Tibial artery (tissue), 4 donors: ENCODE measurements around the gene SUMO4.

Experiments used
- DNase-seq, 2 donors: peaks; one replicate each; pipeline ENCODE4 v3.0.0-alpha.2; 2019
- H3K27ac ChIP-seq, 2 donors: fragments of 200-600 bp; sonication (generic) in 1 of 2; 1 replicate in 1 of 2; 2 replicates in 1 of 2; pipeline ENCODE4 v1.5.1; 2018 to 2019; ENCODE audit warnings: mild to moderate bottlenecking in 1 of 2
- H3K27me3 ChIP-seq, 2 donors: fragments of 200-600 bp; sonication (generic) in 1 of 2; one replicate each; pipeline versions ENCODE4 v1.5.1 to v1.6.0; 2016 to 2019
- H3K36me3 ChIP-seq, 3 donors: fragments of 200-600 bp; sonication (generic) in 2 of 3; one replicate each; pipeline ENCODE4 v1.5.1; 2016 to 2019; ENCODE audit warnings: mild to moderate bottlenecking in 2 of 3
- H3K4me1 ChIP-seq, 4 donors: fragments of 200-600 bp; sonication (generic) in 2 of 4; 1 replicate in 3 of 4; 2 replicates in 1 of 4; pipeline ENCODE4 v1.5.1; 2016 to 2019
- H3K4me3 ChIP-seq, 2 donors: fragments of 200-600 bp; sonication (generic) in 1 of 2; 1 replicate in 1 of 2; 2 replicates in 1 of 2; pipeline ENCODE4 v1.5.1; 2018 to 2019; ENCODE audit warnings: mild to moderate bottlenecking in 2 of 2
- H3K9me3 ChIP-seq, 3 donors: fragments of 200-600 bp; sonication (generic) in 1 of 3; one replicate each; pipeline ENCODE4 v1.5.1; 2016 to 2019
- intact Hi-C: fragments of 100-400 bp; cut with DNase I; formaldehyde crosslinking; loops from one replicate; pipeline ENCODE4 v1.15.0; 2023; ENCODE audit warnings: low total_unique reads
- TF ChIP-seq, protein P1 (sequence below), 2 experiments: fragments of 200-600 bp in 1 of 2; fragments of 450-650 bp in 1 of 2; IDR thresholded peaks; one replicate each; pipeline ENCODE4 v1.5.1; 2017 to 2019; ENCODE audit warnings: antibody characterized with exemption in 2 of 2, mild to moderate bottlenecking in 1 of 2, moderate library complexity in 1 of 2

SUMO4 gene

DNA sequence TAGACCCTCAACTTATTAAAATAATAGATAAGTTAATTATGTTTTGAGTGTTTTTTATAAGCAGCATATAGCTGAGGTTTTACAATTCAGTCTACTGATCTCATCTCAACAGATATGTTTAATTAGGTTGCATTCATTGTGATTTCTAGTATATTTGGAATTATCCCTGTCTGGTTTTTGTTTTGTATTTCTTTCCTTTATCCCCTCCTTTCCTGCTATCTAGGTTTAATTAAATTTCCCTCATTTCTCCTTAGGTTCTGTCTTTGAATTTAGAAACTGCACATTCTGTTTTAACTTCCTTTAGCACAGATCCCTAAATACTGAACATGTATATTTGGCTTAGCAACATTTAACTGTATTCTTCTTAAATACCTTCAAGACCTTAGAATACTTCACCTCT, 4.9 kb upstream of the SUMO4 start:
- intact Hi-C loops: no loop called here
- TF ChIP-seq, protein P1, sequence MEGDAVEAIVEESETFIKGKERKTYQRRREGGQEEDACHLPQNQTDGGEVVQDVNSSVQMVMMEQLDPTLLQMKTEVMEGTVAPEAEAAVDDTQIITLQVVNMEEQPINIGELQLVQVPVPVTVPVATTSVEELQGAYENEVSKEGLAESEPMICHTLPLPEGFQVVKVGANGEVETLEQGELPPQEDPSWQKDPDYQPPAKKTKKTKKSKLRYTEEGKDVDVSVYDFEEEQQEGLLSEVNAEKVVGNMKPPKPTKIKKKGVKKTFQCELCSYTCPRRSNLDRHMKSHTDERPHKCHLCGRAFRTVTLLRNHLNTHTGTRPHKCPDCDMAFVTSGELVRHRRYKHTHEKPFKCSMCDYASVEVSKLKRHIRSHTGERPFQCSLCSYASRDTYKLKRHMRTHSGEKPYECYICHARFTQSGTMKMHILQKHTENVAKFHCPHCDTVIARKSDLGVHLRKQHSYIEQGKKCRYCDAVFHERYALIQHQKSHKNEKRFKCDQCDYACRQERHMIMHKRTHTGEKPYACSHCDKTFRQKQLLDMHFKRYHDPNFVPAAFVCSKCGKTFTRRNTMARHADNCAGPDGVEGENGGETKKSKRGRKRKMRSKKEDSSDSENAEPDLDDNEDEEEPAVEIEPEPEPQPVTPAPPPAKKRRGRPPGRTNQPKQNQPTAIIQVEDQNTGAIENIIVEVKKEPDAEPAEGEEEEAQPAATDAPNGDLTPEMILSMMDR (IDR thresholded peaks at IDR 0.05): no peak
- no peak overlapping the region for H3K27ac ChIP-seq
- H3K9me3 ChIP-seq: no peaks in the 10 kb centered on the region
- H3K27me3 ChIP-seq: no peaks in the 10 kb centered on the region
- peaks cover 13 to 26% (median 17%) of the 10 kb centered on the region in 3 donors for H3K36me3 ChIP-seq
- H3K4me1 ChIP-seq: no peaks in the 10 kb centered on the region
- no peak for DNase-seq
- H3K4me3 ChIP-seq: no peak overlapping the region

DNA sequence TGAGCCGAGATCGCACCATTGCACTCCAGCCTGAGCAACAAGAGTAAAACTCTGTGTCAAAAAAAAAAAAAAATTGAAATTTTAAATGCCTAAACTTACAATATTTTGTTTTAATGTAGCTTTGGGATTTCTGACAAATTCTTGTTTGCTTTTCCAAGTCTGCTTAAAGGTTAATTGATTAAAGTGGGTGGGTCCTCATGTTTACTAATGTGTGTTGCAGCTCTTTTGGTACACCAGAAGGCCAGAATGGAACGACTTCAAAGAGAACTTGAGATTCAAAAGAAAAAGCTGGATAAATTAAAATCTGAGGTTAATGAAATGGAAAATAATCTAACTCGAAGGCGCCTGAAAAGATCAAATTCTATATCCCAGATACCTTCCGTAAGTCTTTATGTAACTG, 2.7 kb upstream of the SUMO4 start:
- TF ChIP-seq, protein P1 (IDR thresholded peaks at IDR 0.05): no peak
- Histone ChIP-seq H3K36me3 (peaks cover 20 to 32% (median 24%) of the 10 kb centered on the region in 3 donors), H3K27me3 (no peaks in the 10 kb centered on the region), H3K9me3 (no peaks in the 10 kb centered on the region), H3K4me3 (no peak overlapping the region), H3K27ac (no peak overlapping the region), H3K4me1 (no peaks in the 10 kb centered on the region)
- intact Hi-C loops: no loop called here
- no peak for DNase-seq

DNA sequence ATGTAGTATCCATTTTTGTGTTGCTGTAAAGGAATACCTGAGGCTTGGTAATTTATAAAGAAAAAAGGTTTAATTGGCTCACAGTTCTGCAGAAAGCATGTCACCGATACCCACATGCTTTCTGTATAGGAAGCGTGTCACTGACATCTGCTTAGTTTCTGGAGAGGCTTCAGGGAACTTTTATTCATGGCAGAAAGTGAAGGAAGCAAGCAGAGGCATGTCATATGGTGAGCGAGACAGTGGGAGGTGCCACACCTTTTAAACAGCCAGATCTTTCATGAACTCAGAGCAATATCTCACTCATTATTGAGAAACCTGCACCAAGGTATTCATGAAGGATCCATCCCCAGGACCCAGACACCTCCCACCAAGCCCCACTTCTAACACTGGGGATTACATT, 3.5 kb downstream of the SUMO4 start:
- H3K4me3 ChIP-seq: no peak overlapping the region
- no peaks in the 10 kb centered on the region for H3K27me3 ChIP-seq
- no peak for DNase-seq
- no peak overlapping the region for H3K27ac ChIP-seq
- H3K4me1 ChIP-seq: no peaks in the 10 kb centered on the region
- intact Hi-C loops: no loop called here
- TF ChIP-seq, protein P1 (IDR thresholded peaks at IDR 0.05): no peak
- peaks cover 20 to 42% (median 38%) of the 10 kb centered on the region in 3 donors for H3K36me3 ChIP-seq
- H3K9me3 ChIP-seq: no peaks in the 10 kb centered on the region

DNA sequence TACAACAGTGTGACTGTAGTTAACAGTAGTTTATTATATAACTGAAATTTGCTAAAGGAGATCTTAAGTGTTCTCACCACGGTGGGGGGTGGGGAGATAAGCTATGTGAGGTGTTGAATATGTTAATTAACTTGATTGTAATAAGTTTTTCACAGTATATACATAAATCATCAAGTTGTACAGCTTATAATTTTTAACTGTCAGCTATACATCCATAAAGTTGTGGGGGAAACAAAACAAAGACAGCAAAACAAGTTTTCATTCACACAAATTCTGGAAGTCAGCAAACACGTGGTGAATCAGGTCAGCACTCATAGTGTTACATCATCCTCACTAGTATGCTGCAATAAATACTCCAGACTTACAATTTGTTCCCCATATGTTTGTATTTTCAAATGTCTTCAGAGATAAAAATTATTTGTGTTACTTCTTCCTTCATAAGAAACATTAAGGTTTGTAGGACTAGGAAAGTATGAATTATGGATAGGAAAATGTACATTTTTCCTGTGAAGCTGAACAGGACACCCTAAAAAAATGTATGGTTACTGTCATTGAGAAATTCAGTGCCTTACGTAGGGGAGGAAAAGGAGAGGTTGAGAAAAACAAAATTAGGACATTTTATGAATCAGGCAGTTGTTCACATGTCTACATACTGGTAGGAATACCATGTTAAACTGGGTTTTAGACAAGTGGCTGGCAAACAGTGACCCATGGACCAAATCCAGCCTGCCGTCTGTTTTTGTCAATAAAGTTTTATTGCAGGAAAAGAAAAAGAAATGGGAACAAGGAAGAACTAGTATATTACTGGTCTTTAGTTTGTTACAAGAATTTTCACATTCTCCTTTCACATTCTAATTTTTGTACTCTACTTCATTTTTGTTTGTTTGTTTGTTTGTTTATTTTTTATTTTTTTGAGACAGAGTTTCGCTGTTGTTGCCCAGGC, 6.0 kb downstream of the SUMO4 start:
- Histone ChIP-seq H3K4me3 (no peak overlapping the region), H3K27me3 (no peaks in the 10 kb centered on the region), H3K27ac (no peak overlapping the region), H3K4me1 (no peaks in the 10 kb centered on the region), H3K9me3 (no peaks in the 10 kb centered on the region), H3K36me3 (peaks cover 6 to 42% (median 22%) of the 10 kb centered on the region in 3 donors)
- intact Hi-C loops: no loop called here
- TF ChIP-seq, protein P1 (IDR thresholded peaks at IDR 0.05): no peak
- DNase-seq: no peak

DNA sequence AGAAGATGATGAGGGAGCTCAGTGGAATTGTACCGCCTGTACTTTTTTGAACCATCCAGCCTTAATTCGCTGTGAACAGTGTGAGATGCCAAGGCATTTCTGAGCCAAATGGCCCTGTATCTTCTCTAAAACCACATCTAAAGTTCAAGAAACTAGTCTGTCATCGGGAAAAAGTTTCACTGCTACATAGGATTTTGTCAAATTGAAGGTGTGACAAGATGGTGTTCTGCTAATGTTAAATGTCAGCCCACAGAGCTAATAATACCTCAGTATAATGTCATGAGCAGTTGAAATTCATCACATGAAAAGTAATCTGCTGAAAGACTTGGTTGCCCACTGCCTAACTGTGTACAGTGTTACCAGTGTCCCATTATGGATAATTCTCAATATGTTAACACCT, 9.6 kb downstream of the SUMO4 start:
- Histone ChIP-seq H3K36me3 (peaks cover 6 to 33% (median 13%) of the 10 kb centered on the region in 3 donors), H3K9me3 (no peaks in the 10 kb centered on the region), H3K27me3 (no peaks in the 10 kb centered on the region), H3K27ac (no peak overlapping the region), H3K4me3 (no peak overlapping the region), H3K4me1 (no peaks in the 10 kb centered on the region)
- TF ChIP-seq, protein P1 (IDR thresholded peaks at IDR 0.05): no peak
- intact Hi-C loops: no loop called here
- no peak for DNase-seq
